OCI-LY1 (cell line): ENCODE data around the gene CCDC7.

ENCODE experiments used
- EZH2 ChIP-seq: fragments of 200-600 bp; sonication (generic), shearing (Covaris generic); IDR thresholded peaks from 2 replicates; pipeline ENCODE4 v1.8.0; 2017; ENCODE audit warnings: borderline replicate concordance, mixed run types, mild to moderate bottlenecking, antibody characterized with exemption, low read length, moderate library complexity, mixed read lengths
- TF ChIP-seq, protein P1 (sequence below): fragments of 200-600 bp; sonication (generic), shearing (Covaris generic); IDR thresholded peaks from 2 replicates; pipeline ENCODE4 v1.5.1; 2017; ENCODE audit warnings: mild to moderate bottlenecking, antibody characterized with exemption, low read length, moderate library complexity, mixed read lengths

DNA sequence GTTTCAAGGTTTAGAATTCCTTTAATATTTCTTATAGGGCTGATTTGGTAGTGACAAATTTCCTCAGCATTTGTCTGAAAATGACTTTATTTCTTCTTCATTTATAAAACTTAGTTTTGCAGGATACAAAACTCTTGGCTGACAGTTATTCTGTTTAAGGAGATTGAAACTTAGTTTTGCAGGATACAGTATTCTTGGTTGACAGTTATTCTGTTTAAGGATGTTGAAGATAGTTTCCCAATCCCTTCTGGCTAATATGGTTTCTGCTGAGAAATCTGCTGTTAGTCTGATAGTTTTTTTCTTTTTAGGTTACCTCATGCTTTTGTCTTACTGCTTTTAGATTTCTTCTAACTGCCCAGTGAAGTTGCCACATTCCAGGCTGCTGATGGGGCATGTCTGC is 325.3 kb downstream of the CCDC7 start:
- TF ChIP-seq, protein P1, sequence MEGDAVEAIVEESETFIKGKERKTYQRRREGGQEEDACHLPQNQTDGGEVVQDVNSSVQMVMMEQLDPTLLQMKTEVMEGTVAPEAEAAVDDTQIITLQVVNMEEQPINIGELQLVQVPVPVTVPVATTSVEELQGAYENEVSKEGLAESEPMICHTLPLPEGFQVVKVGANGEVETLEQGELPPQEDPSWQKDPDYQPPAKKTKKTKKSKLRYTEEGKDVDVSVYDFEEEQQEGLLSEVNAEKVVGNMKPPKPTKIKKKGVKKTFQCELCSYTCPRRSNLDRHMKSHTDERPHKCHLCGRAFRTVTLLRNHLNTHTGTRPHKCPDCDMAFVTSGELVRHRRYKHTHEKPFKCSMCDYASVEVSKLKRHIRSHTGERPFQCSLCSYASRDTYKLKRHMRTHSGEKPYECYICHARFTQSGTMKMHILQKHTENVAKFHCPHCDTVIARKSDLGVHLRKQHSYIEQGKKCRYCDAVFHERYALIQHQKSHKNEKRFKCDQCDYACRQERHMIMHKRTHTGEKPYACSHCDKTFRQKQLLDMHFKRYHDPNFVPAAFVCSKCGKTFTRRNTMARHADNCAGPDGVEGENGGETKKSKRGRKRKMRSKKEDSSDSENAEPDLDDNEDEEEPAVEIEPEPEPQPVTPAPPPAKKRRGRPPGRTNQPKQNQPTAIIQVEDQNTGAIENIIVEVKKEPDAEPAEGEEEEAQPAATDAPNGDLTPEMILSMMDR: no peak
- TF ChIP-seq EZH2: no peak
